ENCODE data around the gene SPNS2.
A peak's percentile ranks its signal among the peaks of the same experiment; 100 is the strongest.

The SPNS2 gene, protein sequence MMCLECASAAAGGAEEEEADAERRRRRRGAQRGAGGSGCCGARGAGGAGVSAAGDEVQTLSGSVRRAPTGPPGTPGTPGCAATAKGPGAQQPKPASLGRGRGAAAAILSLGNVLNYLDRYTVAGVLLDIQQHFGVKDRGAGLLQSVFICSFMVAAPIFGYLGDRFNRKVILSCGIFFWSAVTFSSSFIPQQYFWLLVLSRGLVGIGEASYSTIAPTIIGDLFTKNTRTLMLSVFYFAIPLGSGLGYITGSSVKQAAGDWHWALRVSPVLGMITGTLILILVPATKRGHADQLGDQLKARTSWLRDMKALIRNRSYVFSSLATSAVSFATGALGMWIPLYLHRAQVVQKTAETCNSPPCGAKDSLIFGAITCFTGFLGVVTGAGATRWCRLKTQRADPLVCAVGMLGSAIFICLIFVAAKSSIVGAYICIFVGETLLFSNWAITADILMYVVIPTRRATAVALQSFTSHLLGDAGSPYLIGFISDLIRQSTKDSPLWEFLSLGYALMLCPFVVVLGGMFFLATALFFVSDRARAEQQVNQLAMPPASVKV

DNA sequence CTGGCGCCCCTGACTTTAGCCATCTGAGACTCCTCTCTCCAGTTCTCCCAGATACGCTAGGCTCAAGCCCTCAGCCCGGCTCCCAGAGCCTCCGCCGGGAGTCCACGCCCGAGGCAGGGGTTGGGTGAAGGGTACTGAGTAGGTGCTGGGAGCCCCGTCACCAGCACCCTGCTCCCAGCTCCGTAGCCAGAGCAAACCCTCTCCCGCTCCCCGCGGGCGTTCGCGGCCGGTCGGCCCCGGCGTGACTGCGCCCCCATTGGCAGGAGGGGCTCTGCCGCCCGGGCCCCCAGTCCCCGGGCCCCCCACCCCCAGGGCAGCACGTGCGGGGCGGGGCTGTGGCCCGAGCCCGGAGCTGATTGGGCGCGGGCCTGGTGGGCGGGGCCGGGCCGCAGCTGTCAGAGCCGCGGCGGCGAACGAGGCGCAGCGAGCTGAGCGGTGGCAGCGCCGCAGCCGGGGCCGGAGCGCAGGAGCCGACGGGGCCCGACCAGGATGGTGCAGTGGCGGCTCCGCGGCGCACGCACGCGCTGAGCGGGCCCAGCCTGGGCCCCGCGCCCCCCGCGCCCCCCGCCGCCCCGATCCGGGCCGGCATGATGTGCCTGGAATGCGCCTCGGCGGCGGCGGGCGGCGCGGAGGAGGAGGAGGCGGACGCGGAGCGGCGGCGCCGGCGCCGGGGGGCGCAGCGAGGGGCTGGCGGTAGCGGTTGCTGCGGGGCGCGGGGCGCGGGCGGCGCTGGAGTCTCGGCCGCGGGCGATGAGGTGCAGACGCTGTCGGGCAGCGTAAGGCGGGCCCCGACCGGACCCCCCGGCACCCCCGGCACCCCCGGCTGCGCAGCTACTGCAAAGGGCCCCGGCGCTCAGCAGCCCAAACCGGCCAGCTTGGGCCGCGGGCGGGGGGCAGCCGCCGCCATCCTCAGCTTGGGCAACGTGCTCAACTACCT, at the start of gene SPNS2:
TSS of gene SPNS2 (plus strand) at position 421 of the 937 bp plus-strand sequence. CDS start at position 588, 167 bp downstream.
- DNase-seq (ENCODE audit: low read depth) = peak; percentile 40

DNA sequence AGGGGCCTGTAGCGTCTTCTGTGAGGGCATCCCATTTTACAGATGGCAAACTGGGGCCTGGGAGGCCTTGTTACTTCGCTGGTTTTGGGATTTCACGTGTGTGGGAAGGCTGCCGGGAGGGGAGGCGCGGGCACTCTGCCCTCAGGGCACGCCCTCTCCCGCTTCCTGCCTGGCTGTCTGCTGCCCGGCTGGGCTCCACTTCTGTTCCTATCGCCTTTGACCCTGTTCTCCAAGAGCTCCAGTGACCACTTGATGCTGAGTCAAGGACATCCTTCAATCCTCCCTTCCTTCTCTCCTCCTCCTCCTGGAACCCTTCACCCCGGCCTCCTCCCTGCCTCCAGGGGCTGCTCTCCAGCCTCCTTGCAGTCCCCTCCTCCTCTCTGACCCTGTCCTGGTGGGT, 48.9 kb upstream of the SPNS2 start:
- DNase-seq (ENCODE audit: low read depth) = no peak

- DNase-seq (ENCODE audit: low read depth) = no peak
These were observed 47.9 kb upstream of the SPNS2 start for GRCh38 chr17:4450710-4451316.

- no peak for DNase-seq (ENCODE audit: low read depth)
These were observed 44.7 kb upstream of the SPNS2 start for GRCh38 chr17:4453812-4454591.

DNA sequence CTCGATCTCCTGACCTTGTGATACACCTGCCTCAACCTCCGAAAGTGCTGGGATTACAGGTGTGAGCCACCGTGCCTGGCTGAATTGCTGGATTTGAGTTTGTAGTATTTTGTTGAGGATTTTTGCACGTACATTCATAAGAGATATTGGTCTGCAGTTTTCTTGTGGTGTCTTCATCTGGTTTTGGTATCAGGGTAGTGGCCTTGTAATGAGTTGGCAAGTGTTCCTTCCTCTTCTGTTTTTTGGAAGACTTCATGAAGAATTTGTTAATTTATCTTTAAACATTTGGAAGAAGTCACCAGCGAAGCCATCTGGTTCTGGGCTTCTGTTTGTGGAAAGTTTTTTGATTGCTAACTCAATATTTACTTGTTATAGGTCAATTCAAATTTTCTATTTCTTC, 38.0 kb upstream of the SPNS2 start:
- no peak for DNase-seq (ENCODE audit: low read depth)

DNA sequence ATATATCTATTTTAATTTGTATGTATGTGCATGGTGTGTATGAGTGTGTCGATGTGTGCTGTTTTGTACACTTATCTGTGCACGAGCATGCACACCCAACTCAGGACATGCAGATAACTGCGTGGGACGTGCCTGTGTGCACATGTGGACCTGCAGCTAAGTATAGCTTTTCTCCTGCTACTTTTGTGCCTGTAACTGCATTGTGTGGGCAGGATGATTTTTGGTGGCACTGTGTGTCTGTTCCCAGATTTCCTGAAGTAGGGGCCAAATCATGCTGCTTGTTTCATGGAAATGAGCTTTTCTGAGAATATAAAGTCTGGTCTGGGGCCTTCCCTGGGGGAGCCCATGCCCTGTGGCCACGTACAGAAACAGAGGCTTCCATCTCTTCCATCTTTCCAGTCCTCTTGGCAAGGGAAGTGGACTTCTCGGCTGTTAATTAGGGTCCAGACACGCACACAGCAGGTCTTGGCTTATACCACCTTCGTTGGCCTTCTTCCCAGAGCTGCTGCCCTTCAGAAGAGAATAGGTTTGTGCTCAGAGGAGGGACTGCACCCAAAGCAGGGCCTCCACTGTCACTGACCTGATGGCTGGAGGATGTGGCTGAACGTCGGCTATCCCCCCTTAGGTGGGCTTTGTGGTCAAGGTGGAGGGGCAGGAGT, 34.7 kb upstream of the SPNS2 start:
- no peak for DNase-seq (ENCODE audit: low read depth)

- DNase-seq (ENCODE audit: low read depth) = no peak
These were observed 32.9 kb upstream of the SPNS2 start for GRCh38 chr17:4465786-4466185.

GRCh38 chr17:4467287-4467686, 31.4 kb upstream of the SPNS2 start:
- DNase-seq (ENCODE audit: low read depth) = no peak

- DNase-seq (ENCODE audit: low read depth) = no peak
These were observed 29.1 kb upstream of the SPNS2 start for GRCh38 chr17:4469552-4469951.

DNA sequence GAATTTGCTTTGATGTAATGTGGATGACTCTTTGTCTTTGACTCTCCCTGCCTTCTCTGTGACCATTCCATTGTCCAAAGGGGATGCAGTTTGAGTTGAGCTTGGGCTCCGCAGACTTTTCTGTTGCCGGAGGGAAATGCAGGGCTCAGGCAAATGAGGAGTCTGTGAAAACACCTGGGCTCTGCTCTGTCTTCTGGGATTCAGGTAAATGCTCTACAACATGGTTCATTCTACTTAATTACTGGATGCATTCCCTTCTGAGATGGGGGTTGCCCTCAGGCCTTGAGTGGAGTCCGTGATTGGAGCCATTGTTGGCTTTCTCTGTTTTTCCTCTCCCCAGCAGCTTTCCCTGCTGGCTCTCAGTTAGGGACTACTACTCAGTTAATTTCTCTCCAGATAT, 26.4 kb upstream of the SPNS2 start:
- DNase-seq (ENCODE audit: low read depth) = no peak

DNA sequence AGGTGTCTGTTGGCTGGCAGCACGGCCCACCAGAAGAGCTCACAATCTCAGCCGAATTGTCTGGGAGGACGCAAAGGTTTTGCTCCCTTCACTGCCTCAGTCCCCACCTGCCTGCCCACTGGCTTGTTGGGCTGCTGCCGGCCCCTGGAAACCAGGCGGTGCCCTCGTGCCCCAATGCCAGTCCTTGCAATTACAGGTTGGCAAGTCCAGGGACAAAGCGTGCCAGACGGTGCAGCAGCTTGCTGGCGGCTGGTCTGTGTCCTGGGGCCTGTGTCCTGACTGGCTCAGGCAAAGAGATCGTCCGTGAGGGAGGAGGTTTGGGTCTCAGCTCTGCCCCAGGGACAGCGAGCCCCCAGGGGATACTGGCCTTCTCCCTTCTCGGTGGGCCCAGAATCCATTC, 24.6 kb upstream of the SPNS2 start:
- DNase-seq (ENCODE audit: low read depth) = no peak

GRCh38 chr17:4475001-4475400, 23.7 kb upstream of the SPNS2 start:
- DNase-seq (ENCODE audit: low read depth) = no peak

DNA sequence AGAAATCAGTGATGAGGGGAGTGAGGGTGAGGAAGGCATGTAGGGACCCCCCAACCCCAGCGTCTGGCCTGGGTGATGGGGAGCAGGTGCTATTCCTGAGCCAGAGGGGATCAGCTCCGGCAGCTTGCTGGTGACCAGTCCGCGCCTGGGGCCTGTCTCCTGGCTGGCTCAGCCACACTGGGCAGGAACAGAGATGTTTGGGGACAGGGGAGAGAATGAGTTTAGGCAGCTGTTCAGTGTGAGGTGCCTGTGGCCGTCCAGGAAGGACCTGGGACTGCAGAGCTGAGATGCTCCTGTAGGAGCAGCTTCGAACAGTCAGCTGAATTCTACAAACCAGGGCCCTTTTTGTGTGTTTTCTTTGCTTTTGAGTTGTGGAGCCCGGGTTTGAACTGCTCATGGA, 23.2 kb upstream of the SPNS2 start:
- DNase-seq (ENCODE audit: low read depth) = no peak

GRCh38 chr17:4476017-4476416, 22.7 kb upstream of the SPNS2 start:
- DNase-seq (ENCODE audit: low read depth) = no peak

- no peak for DNase-seq (ENCODE audit: low read depth)
These were observed 22.1 kb upstream of the SPNS2 start for GRCh38 chr17:4476511-4477070.

DNA sequence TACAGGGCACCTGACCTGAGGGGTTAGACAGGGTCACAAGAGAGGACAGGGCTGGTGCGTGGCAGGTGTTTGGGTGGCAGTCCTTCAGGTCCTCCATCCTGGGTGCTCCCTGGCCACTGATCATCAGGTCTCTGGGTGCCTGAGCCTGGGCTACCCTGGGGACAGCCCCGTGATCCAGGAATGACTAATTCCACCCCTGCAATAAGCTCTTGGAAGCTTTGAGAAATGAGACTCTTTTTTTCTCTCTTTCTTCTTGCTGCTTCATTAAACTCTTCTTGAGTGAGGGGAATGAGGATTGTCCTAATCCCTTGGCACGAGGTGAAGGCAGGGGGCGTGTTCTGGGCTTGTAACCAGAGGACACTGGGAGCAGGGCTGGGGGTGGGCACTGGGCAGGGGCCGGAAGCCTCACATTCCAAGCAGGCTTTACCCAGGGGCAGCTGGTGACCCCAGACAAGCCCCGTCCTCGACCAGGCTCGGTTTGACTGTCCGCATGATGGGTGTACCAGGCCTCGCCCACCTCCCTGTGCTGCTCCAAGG, 21.4 kb upstream of the SPNS2 start:
- no peak for DNase-seq (ENCODE audit: low read depth)

DNA sequence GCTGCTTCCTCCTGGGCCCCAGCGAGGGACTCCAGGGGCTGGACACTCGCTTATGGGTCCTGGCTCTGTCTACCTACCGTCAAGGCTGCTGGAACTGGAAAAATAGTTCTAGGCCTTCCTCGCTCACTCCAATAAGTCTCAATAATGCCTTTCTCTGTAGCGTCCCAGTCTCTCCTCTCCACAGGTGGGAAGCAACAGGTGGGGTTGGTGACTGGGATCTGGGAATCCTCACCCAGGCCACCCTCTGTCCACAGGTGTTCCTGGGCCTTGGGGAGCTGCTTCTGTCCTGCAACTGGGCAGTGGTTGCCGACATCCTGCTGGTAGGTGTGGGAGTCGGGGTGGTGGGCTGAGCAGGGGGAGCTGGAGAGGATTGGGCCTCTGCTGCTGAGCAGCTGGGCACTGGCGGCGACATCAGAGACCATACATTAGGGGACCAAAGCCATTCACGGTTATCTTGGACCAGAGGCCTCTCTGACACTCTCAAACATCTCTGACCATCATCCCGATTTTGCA, 20.3 kb upstream of the SPNS2 start:
- DNase-seq (ENCODE audit: low read depth) = no peak

GRCh38 chr17:4479340-4479981, 19.2 kb upstream of the SPNS2 start:
- no peak for DNase-seq (ENCODE audit: low read depth)

- DNase-seq (ENCODE audit: low read depth) = no peak
These were observed 18.5 kb upstream of the SPNS2 start for GRCh38 chr17:4479982-4480751.

Data from stimulated activated CD8-positive, alpha-beta memory T cell treated with anti-CD3 and anti-CD28 coated beads, Interleukin-15, amount 100 ng/mL, for 24 hours (primary cell).